Right cardiac atrium (tissue), 5 donors: ENCODE data around the gene SV2B. TPM values are rescaled to one million over a fixed set of nuclear protein-coding genes. Genes with fewer than 3 reads are reported as not detected.
A peak's percentile ranks its signal among the peaks of the same experiment; 100 is the strongest.

ENCODE experiments used
- ATAC-seq, 2 donors: fragments of 200-7000 bp; cut with Tn5 transposase; one replicate each; pipeline versions ENCODE4 v1.8.0 to v1.9.1; 2020; ENCODE audit warnings: moderate library complexity in 2 of 2, mild to moderate bottlenecking in 1 of 2
- DNase-seq, 3 donors: peaks; one replicate each; pipeline ENCODE4 v3.0.0-alpha.2; 2020
- H3K27ac ChIP-seq: one replicate; pipeline ENCODE4 v1.5.1; 2013; ENCODE audit warnings: mild to moderate bottlenecking, low read length, control low read depth, moderate library complexity
- H3K27me3 ChIP-seq: one replicate; pipeline ENCODE4 v1.6.1; 2013; ENCODE audit not compliant: control insufficient read depth, insufficient read depth
- H3K4me1 ChIP-seq: one replicate; pipeline ENCODE4 v1.6.1; 2013; ENCODE audit warnings: low read length; ENCODE audit not compliant: control insufficient read depth, insufficient read depth
- H3K4me3 ChIP-seq: one replicate; pipeline ENCODE4 v1.5.1; 2013; ENCODE audit warnings: low read length, control low read depth
- H3K9me3 ChIP-seq: one replicate; pipeline ENCODE4 v1.6.1; 2013; ENCODE audit warnings: low read length; ENCODE audit not compliant: control insufficient read depth
- WGBS: extraction: QIAGEN DNeasy Blood & Tissue Kit; methylation state at CpG from one replicate; pipeline ENCODE4 v1.1.7; 2013; 5-methylcytosine and 5-hydroxymethylcytosine counted together
- intact Hi-C, 4 donors: fragments of 100-400 bp; cut with DNase I; formaldehyde crosslinking; loops; one replicate each; pipeline versions ENCODE4 v1.11.0 to v1.14.0; 2022 to 2023
- long read RNA-seq, 4 donors: library from polyadenylated mRNA; unstranded; transcript quantifications; one replicate each; pipeline ENCODE4 v2.0.0, GENCODE V29; 2020 to 2021
- polyA plus RNA-seq: library from polyadenylated mRNA; stranded (reverse); fragments of 200-250 nt; gene quantifications from one replicate; pipeline ENCODE4 v1.2.3, GENCODE V29; 2013
- total RNA-seq, 4 donors: library from RNA; stranded (reverse); fragmentation: NEBNext Ultra II Directional; extraction: Animal tissue kit (Norgen Biotek cat#: 25700); gene quantifications; one replicate each; pipeline ENCODE4 v1.2.1, GENCODE V29; 2021
- donor health status: healthy with polysubstance abuse.
- donor health status: DM: no; HTN: yes; CAD: no.
- donor health status: DM: no; HTN: no; CAD: no.
- donor health status: DM: no; HTN: yes; CAD: no; lungs with severe emphysema.
- donor health status: DM: yes; HTN: yes; CAD: no.

The SV2B gene
- total RNA-seq (1 to 10 TPM in 3 of 4 donors, under 1 TPM in 1; 0.69 to 1.7 (median 1.4) TPM), polyA plus RNA-seq (0.34 TPM)
- long read RNA-seq, donor 1, partial matches to known transcripts, result 1 of 1 reads
- long read RNA-seq, donor 1, other reads (novel, unspliced or antisense), result 0 of 1 reads
- long read RNA-seq, donor 2, result 0 reads
- long read RNA-seq, donor 3, full-length matches to known transcripts, result 1 of 3 reads
- long read RNA-seq, donor 3, partial matches to known transcripts, result 1 of 3 reads
- long read RNA-seq, donor 3, other reads (novel, unspliced or antisense), result 1 of 3 reads
- long read RNA-seq, donor 4, result 0 reads

- no peak within 1 kb of the TSS for H3K27ac ChIP-seq
- DNase-seq (peak; percentile 14 to 66 (median 58)), ATAC-seq (peak; percentile 41 to 52)
- under 1% methylated on average over 64 of the region's 64 CpGs for WGBS
- peaks cover 4% of the 10 kb centered on the region for H3K4me1 ChIP-seq
- H3K27me3 ChIP-seq, result no peaks in the 10 kb centered on the region
- no peaks in the 10 kb centered on the region for H3K9me3 ChIP-seq
- intact Hi-C loops, result no loop called here
- peak within 1 kb of the TSS; percentile 75 for H3K4me3 ChIP-seq
These were observed at the start of gene SV2B for GRCh38 chr15:91099995-91100813. Gene SV2B (plus strand): TSS chr15:91100257. CDS start chr15:91226264, 126,007 bp downstream.

- WGBS, result 80% methylated on average over 8 of the region's 8 CpGs
- H3K9me3 ChIP-seq, result no peaks in the 10 kb centered on the region
- intact Hi-C loops, result loop anchor here in 1 of 4 donors (5.0 kb wide), 1 partner anchor 94 kb away; no protein-coding TSS in a partner anchor
These were observed 48.8 kb upstream of the SV2B start for GRCh38 chr15:91051248-91051647.

GRCh38 chr15:91054816-91055215, 45.2 kb upstream of the SV2B start:
- DNase-seq, result no peak
- no peak for ATAC-seq
- WGBS, result 36% methylated on average over 2 of the region's 2 CpGs
- Histone ChIP-seq H3K4me3 (no peak overlapping the region), H3K27me3 (no peaks in the 10 kb centered on the region), H3K4me1 (no peaks in the 10 kb centered on the region), H3K27ac (no peak overlapping the region), H3K9me3 (no peaks in the 10 kb centered on the region)
- intact Hi-C loops, result loop anchor here (2.0 to 5.0 kb wide), 5 partner anchors 98 to 217 kb away; no protein-coding TSS in a partner anchor

More at GRCh38 chr15:91051248-91051647, 48.8 kb upstream of the SV2B start:
- Histone ChIP-seq H3K27ac (no peak overlapping the region), H3K4me3 (no peak overlapping the region), H3K4me1 (no peaks in the 10 kb centered on the region), H3K27me3 (no peaks in the 10 kb centered on the region)
- DNase-seq (no peak), ATAC-seq (no peak)

GRCh38 chr15:91055548-91056331, 44.3 kb upstream of the SV2B start:
- DNase-seq, result peak; percentile 41 to 60 (median 56)
- H3K27me3 ChIP-seq, result no peaks in the 10 kb centered on the region
- 26% methylated on average over 11 of the region's 11 CpGs for WGBS

GRCh38 chr15:91061230-91061629, 38.8 kb upstream of the SV2B start:
- no peak overlapping the region for H3K4me3 ChIP-seq
- H3K4me1 ChIP-seq, result no peaks in the 10 kb centered on the region
- 86% methylated on average over 2 of the region's 2 CpGs for WGBS
- no peak for ATAC-seq
- H3K9me3 ChIP-seq, result no peaks in the 10 kb centered on the region
- intact Hi-C loops, result no loop called here
- no peak overlapping the region for H3K27ac ChIP-seq
- no peak for DNase-seq
- no peaks in the 10 kb centered on the region for H3K27me3 ChIP-seq

More at GRCh38 chr15:91055548-91056331, 44.3 kb upstream of the SV2B start:
- no peak overlapping the region for H3K4me3 ChIP-seq
- peak; percentile 66 to 75 for ATAC-seq
- no peak overlapping the region for H3K27ac ChIP-seq
- intact Hi-C loops, result loop anchor here (2.0 to 5.0 kb wide), 4 partner anchors 167 to 217 kb away; no protein-coding TSS in a partner anchor
- H3K4me1 ChIP-seq, result no peaks in the 10 kb centered on the region
- no peaks in the 10 kb centered on the region for H3K9me3 ChIP-seq

- Histone ChIP-seq H3K27me3 (no peaks in the 10 kb centered on the region), H3K27ac (no peak overlapping the region), H3K9me3 (no peaks in the 10 kb centered on the region), H3K4me1 (no peaks in the 10 kb centered on the region), H3K4me3 (no peak overlapping the region)
- intact Hi-C loops, result no loop called here
- DNase-seq (no peak), ATAC-seq (no peak)
- WGBS, result 83% methylated on average over 5 of the region's 5 CpGs
These were observed 38.1 kb upstream of the SV2B start for GRCh38 chr15:91061997-91062396.

- intact Hi-C loops, result no loop called here
- ATAC-seq (peak in 1 of 2 donors; percentile 81), DNase-seq (no peak)
- WGBS, result 60% methylated on average over 2 of the region's 2 CpGs
- Histone ChIP-seq H3K27me3 (no peaks in the 10 kb centered on the region), H3K27ac (no peak overlapping the region), H3K9me3 (no peaks in the 10 kb centered on the region), H3K4me3 (no peak overlapping the region), H3K4me1 (no peaks in the 10 kb centered on the region)
These were observed 34.6 kb upstream of the SV2B start for GRCh38 chr15:91065505-91065904.

- Histone ChIP-seq H3K27ac (no peak overlapping the region), H3K4me3 (no peak overlapping the region), H3K9me3 (no peaks in the 10 kb centered on the region), H3K27me3 (no peaks in the 10 kb centered on the region), H3K4me1 (no peaks in the 10 kb centered on the region)
- DNase-seq, result no peak
- ATAC-seq, result no peak
- intact Hi-C loops, result no loop called here
- 81% methylated on average over 2 of the region's 2 CpGs for WGBS
These were observed 33.0 kb upstream of the SV2B start for GRCh38 chr15:91067036-91067435.

GRCh38 chr15:91068436-91068835, 31.6 kb upstream of the SV2B start:
- DNase-seq (no peak), ATAC-seq (no peak)
- Histone ChIP-seq H3K27me3 (no peaks in the 10 kb centered on the region), H3K4me1 (no peaks in the 10 kb centered on the region), H3K4me3 (no peak overlapping the region), H3K9me3 (no peaks in the 10 kb centered on the region), H3K27ac (no peak overlapping the region)
- WGBS, result 90% methylated on average over 2 of the region's 2 CpGs
- intact Hi-C loops, result no loop called here

- H3K9me3 ChIP-seq, result no peaks in the 10 kb centered on the region
- WGBS, result 76% methylated on average over 3 of the region's 3 CpGs
- ATAC-seq (no peak), DNase-seq (no peak)
- H3K27me3 ChIP-seq, result no peaks in the 10 kb centered on the region
- H3K4me3 ChIP-seq, result no peak overlapping the region
- H3K27ac ChIP-seq, result no peak overlapping the region
- intact Hi-C loops, result no loop called here
- no peaks in the 10 kb centered on the region for H3K4me1 ChIP-seq
These were observed 31.1 kb upstream of the SV2B start for GRCh38 chr15:91068966-91069365.
